Measurements from ENCODE around the gene THADA.

- TF ChIP-seq CTCF (IDR thresholded peaks at IDR 0.05; ENCODE audit: poor library complexity), result no peak
- TF ChIP-seq EZH2 (IDR thresholded peaks at IDR 0.05; ENCODE audit: borderline replicate concordance), result no peak
These were observed 318.9 kb downstream of the THADA start for GRCh38 chr2:43276962-43277391.

Data from hepatocyte (in vitro differentiated cells).